HG03571 (cell line): Measurements from ENCODE around the gene LDLRAD4.

Source experiments
- ATAC-seq: cut with Tn5 transposase; IDR thresholded peaks from one replicate; pipeline ENCODE4 v1.9.1; 2021; ENCODE audit not compliant: unreplicated experiment

The LDLRAD4 gene

DNA sequence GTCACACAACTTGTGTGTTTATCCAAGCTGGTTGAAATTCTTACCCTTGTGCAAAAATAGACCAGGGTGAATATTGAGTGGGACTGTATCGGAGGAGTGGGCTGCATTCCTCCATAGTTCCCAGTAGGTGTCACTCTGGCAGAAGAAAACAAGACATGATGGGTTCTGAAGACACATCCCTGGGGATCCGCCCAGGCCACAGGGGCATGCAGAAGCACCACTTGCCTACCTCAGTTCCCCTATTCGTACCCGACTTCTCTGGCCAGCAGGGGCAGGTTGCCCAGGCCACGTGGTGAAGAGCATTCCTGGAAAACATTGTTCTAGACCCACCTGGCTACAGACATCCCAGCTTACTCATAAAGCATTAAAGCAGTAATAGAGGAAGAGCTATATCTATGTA lies 339.6 kb downstream of the LDLRAD4 start:
- peak; percentile 50 for ATAC-seq

DNA sequence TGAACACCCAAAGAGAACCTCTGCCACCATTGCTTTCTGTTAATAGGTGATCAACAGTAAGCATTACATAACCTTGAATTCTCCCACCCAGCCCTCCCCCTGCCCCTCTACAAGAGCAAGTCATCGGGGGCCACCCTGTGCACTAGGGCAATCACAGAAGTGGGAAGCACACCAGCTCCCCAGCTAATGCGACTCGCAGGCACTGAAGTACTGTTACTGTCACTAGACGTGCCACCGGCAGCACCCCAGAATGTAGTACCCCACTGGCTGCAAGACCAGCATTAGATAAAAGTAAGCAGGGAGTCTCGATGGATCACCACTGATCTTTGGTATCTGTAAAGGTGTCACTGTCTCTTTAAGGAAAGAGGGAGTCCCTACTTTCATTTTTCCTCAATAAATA lies 340.2 kb downstream of the LDLRAD4 start:
- ATAC-seq = no peak

GRCh38 chr18:13559754-13560153 lies 341.2 kb downstream of the LDLRAD4 start:
- no peak for ATAC-seq

DNA sequence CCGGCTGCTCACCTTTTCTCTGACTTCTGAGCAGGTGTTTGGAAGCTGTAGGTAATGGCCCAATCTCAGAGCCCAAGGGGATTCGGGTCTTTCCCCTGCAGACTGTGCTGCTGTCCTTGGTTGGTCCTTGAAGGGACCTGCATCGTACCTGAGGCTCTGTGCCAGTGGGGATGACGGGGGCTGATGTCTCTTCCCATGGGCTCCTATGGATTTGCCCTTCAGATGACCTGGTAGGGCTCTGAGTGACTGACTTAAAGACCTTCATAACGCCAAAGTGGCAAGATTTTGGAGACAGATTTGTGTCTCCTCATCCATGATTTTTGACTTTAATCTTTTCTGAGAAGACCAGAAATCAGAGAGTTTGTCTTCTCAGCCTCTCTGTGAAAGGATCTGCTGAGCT lies 341.7 kb downstream of the LDLRAD4 start:
- ATAC-seq = no peak

- ATAC-seq = peak; percentile 53
Observed at GRCh38 chr18:13562494-13563029, 344.0 kb downstream of the LDLRAD4 start.

DNA sequence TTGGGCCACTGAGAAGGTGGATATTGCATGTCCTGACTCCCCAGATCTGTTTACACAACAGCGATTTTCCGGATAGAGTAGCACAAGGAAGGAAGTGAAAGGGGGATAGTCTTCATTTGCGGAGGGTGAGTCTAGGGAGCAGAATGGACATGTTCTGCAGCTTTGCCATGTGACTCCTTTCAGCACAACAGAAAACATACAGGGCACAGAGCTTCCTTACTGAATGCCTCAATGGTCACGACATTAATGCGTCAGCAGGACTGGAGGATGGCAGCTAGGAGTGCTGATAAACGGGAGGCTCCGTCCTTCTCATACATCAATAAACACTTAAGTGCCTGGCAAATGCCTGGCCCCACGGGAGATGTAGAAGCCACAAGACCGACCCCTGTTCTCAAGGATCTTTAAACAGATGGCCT lies 344.8 kb downstream of the LDLRAD4 start:
- no peak for ATAC-seq

DNA sequence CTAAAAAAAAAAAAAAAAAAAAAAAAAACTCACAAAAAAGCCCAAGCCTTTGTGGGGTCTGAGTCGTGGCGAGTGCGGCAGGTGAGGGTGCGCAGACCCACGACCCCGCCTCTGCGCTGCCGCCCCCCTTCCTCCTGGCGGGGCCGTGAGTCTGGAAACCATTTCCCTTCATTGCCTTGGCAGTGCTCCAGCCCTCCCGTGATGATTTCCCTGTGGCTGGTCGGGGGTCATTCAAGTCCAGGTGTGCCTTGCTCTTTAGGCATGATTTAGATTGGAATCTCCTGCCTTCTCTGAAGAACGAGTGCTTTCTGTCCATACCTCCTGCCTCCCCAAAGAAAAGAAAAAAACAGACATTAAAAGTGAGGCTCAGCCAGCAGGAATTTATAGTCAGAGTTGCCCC lies 346.0 kb downstream of the LDLRAD4 start:
- ATAC-seq = no peak

- ATAC-seq = no peak
Observed at GRCh38 chr18:13565228-13565627, 346.7 kb downstream of the LDLRAD4 start.

GRCh38 chr18:13566941-13567746 lies 348.6 kb downstream of the LDLRAD4 start:
- ATAC-seq = peak; percentile 47

DNA sequence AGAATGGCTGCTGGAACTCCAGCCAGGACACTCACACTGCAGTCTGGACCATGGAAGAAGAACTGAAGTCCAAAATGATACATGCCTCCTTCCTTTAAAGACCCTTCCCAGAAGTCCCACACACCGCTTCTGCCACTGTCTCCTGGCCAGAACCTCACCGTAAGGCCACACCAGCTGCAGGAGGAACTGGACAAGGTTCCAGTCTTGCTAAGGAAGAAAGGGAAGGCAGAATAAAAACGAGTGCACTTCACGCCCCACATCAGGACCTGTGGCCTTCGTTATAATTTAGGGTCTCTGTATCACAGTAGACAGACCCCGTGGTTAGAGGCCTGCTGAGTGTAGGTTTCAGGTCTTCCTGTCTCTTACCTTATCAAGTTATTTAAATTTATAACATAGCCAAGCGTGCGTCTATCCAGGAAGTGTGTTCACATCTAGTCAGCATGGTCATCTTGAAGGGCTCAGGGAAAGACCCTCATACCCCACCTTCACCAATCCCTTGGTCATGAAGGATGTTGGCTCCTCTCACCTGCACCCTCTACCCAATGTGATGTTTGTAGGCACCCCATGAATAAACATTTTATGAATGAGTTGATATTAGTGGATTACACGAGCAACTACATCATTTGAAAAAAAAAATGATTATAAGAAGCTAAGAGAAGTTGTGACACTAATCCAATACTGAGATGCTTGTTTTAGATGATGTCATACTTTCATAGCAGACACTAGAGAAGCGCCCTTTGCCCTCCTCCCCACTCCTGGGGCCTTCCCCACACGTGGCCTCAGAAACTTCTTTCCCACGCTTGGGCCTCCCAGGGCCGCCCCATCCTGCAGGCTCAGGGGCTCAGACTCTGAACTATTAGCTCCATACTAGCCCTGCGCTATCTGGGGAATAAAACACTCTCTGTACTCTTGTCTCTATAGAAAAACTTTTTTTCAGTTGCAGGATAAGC lies 350.2 kb downstream of the LDLRAD4 start:
- peak; percentile 49 for ATAC-seq

GRCh38 chr18:13570216-13570615 lies 351.7 kb downstream of the LDLRAD4 start:
- no peak for ATAC-seq

GRCh38 chr18:13570856-13571495 lies 352.4 kb downstream of the LDLRAD4 start:
- no peak for ATAC-seq

DNA sequence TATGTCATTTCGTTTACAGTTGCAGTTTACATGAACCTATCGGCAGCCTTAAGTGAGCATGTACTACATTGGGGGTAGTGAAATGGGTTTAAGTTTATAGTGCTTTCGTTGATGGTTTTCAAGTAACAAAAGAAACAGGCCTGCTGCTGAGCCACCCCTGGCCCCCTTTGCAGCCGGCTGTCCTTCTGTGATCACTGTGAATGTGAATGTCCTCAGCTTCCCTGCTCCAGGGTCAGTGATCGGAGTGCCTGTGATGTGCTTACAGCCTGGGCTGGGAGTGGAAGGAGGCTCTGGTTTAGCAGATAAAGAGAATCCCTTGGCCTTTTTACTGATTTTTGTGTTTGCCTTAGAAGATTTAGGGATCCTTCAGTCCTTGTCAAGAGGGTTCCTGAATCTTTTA lies 353.6 kb downstream of the LDLRAD4 start:
- ATAC-seq = no peak

GRCh38 chr18:13572721-13573120 lies 354.2 kb downstream of the LDLRAD4 start:
- no peak for ATAC-seq

DNA sequence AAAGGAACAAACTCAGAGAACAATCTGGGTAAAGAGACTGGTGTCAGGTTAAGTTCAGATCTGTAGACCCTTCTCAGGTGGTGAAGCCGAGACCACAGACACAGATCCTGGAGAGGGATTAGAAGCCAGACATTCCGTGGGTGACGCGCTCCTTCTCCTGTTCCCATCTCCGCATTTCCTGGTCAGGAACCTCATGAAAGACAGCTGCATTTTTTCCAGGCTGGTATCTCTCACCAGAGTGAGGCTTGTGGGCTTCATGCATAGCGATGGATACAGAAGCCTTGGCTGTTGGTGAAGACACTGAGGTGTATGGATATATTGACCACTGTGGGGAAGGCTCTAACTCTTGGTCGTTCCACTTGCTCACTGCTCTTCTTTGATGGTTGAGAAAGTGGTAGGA lies 355.2 kb downstream of the LDLRAD4 start:
- ATAC-seq = no peak

GRCh38 chr18:13574355-13574754 lies 355.8 kb downstream of the LDLRAD4 start:
- no peak for ATAC-seq

DNA sequence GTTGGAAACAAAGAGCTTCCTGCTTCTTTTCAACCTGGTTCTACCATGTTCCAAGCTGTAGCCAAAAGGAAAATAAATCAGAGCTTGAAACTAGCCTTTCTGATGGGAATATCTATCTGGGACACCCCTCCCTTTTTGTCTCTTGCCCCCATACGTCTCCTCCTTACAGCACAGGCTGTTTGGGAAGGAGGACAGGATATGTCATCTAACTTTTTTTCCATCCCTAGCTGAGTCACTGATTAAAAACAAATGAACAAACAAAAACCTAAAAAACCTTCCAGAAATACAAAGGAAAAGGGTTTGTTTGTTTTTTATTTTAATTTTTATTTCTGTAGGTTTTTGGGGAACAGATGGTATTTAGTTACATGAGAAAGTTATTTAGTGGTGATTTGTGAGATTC lies 356.2 kb downstream of the LDLRAD4 start:
- no peak for ATAC-seq

DNA sequence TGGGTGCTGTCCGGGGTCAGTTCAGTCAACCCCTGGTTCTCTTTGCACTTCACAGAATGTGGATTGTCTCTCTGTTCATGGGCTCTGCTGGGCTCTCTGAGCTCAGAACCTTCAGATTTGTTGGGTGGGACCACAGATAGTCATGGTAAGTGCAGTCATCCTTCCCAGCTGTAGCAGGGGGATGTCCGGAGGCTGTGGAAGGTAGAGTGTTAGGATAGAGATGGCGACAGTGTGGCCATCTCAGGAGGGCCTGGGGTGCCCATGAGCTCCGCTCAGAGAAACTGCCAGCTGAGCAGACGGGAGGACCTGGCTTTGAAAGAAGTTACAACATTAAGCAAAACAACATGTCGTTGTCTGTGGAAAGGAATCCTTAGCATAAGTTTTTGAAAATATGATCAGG lies 358.0 kb downstream of the LDLRAD4 start:
- ATAC-seq = peak; percentile 19

GRCh38 chr18:13577091-13577697 lies 358.6 kb downstream of the LDLRAD4 start:
- ATAC-seq = peak; percentile 80

DNA sequence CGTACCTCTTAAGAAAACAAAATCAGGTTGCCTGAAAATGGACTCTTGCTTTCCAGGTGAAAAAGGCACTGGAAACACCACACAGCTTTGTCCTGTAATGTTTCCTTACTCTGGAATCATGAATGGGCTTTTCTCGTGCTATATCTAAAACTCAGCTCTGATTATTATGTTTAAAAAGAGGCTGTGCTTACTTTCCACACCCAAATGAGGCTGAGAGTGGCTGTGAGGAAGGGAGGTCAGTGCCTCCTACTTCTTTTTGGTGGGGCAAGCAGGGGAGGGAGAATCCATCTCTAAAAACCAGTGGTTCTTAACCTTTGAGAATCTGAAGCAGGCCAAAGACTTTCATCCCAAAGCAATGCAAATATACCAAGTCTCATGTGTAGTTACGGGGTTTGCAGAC lies 359.2 kb downstream of the LDLRAD4 start:
- ATAC-seq = no peak

GRCh38 chr18:13578400-13578799 lies 359.8 kb downstream of the LDLRAD4 start:
- no peak for ATAC-seq
